Omental fat pad (tissue), 4 donors: Measurements from ENCODE around the gene ABCG5. TPM values are rescaled to one million over a fixed set of nuclear protein-coding genes. Genes with fewer than 3 reads are reported as not detected.

Experiments
- ATAC-seq: fragments of 150-250 bp; one replicate; pipeline ENCODE4 v1.9.1; 2016; ENCODE audit warnings: mild to moderate bottlenecking, moderate library complexity; ENCODE audit not compliant: low FRiP score
- DNase-seq: peaks from one replicate; pipeline ENCODE4 v3.0.0-alpha.2; 2019; ENCODE audit warnings: low spot score
- total RNA-seq, 4 donors: library from RNA; depleted of rRNA; stranded (reverse); fragments of >200 nt; gene quantifications; one replicate each; pipeline ENCODE4 v1.1.0, GENCODE V29; 2016
- TF ChIP-seq, protein P1 (sequence below), 3 donors: fragments of 450-650 bp; IDR thresholded peaks; one replicate each; pipeline ENCODE4 v1.5.1; 2016 to 2017; ENCODE audit warnings: antibody characterized with exemption in 3 of 3, mild to moderate bottlenecking in 3 of 3, moderate library complexity in 2 of 3

The ABCG5 gene
- total RNA-seq, 4 donors from 2014 or later = not detected

DNA sequence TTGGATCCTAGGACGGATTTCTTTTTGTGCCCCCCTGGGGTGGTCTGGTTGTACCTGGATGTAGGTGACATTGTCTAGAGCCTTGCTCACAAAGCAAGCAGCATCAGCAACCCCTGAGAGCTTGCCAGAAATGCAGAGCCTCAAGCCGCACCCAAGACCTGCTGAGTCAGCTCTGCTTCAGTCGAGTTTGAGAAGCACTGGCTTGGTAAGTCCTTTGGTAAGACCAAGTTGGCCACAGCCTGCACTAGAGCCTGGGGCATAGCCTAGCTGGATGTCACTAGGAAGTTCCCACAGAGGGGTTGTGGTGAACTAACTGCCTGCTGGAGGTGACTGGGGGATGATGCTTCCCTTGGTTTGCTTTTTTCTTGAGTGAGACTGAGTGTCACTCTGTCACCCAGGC, 6.2 kb downstream of the ABCG5 start:
- ATAC-seq (no peak), DNase-seq (no peak)
- TF ChIP-seq, protein P1, sequence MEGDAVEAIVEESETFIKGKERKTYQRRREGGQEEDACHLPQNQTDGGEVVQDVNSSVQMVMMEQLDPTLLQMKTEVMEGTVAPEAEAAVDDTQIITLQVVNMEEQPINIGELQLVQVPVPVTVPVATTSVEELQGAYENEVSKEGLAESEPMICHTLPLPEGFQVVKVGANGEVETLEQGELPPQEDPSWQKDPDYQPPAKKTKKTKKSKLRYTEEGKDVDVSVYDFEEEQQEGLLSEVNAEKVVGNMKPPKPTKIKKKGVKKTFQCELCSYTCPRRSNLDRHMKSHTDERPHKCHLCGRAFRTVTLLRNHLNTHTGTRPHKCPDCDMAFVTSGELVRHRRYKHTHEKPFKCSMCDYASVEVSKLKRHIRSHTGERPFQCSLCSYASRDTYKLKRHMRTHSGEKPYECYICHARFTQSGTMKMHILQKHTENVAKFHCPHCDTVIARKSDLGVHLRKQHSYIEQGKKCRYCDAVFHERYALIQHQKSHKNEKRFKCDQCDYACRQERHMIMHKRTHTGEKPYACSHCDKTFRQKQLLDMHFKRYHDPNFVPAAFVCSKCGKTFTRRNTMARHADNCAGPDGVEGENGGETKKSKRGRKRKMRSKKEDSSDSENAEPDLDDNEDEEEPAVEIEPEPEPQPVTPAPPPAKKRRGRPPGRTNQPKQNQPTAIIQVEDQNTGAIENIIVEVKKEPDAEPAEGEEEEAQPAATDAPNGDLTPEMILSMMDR (IDR thresholded peaks at IDR 0.05) = no peak

DNA sequence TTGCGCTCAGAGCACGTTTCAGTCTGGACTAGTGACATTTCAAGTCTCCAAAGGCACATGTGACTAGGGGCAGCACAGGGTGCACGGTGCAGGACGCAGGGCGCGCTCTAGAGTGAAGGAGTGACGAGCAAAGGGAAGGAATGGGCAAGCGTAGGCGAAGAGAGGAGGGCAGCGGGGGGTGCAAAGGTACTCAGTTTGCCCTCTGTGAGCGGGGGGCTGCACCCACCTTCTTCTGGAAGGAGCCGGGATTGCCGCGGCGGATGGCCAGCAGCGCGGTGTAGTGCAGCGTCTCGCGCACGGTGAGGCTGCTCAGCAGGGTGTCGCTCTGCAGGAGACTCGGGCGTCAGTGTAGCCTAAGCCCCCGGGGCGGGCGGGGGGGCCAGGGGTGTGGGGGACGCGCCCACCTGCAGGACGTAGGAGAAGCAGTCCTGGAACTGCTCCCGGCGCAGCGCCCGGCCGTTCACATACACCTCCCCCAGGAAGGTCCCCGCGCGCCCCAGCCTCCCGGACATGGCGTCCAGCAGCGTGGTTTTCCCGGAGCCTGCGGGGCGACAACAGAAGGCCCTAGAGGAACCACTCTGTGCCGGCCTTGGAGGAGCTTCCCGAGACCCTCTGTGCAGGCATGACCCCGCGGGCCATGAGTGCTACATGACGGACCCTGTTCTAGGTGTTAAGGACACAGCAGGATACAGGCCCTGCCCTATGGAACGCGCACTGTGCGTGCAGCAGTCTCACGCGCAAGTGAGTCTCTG, 6.9 kb downstream of the ABCG5 start:
- DNase-seq (no peak), ATAC-seq (no peak)
- TF ChIP-seq, protein P1 (IDR thresholded peaks at IDR 0.05) = no peak

DNA sequence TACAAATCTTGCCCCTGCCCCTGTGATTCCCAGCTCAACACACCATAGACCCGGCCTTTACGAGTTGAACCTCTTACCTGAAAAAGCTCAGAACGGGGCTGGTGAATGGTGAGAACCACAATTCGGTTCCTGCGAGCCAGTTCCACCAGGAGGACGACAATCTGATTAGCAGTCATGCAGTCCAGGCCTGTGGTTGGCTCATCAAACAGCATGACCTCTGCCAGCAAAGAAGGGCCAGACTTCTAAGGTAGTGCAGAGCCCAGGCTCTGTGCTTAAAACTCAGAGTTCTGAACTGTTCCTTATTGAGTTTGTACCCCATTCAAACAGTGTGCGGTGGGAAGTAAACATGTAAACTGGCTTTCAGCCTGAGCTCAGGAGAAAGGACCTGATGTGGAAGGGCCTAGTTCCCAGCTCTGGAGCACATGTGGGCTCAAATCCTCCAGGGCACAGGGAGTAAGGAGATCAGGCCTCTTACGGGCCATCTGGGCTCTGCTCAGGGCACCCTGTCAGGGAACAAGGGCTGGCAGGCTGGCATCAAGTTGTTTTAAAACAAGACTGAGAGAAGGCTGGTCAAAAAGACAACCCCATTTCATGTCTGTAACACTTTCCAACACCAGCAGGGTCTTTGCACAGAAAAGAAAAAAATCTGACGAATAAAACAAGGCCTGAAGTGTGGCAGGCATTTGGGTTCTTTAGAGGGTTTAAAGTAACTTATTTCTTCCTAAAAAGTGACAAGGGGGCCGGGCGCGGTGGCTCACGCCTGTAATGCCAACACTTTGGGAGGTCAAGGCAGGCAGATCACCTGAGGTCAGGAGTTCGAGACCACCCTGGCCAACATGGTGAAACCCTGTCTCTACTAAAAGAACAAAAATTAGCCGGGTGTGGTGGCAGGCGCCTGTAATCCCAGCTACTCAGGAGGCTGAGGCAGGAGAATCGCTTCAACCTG, 12.1 kb downstream of the ABCG5 start:
- no peak for ATAC-seq
- DNase-seq = no peak
- TF ChIP-seq, protein P1 (IDR thresholded peaks at IDR 0.05) = no peak

DNA sequence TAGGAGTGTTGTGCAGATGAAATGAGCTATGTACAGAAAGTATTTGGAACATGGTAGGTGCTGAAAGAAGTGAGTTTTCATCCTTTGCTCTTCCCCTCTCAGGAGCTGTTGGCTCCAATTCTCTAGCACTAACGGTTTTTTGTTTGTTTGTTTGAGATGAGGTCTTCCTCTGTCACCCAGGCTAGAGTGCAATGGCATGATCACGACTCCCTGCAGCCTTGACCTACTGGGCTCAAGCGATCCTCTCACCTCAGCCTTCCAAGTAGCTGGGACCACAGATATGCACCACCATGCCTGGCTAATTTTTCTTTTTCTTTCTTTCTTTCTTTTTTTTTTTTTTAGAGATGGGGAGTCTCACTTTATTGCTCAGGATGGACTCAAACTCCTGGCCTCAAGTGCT, 12.8 kb downstream of the ABCG5 start:
- DNase-seq = no peak
- ATAC-seq = no peak
- TF ChIP-seq, protein P1 (IDR thresholded peaks at IDR 0.05) = no peak

DNA sequence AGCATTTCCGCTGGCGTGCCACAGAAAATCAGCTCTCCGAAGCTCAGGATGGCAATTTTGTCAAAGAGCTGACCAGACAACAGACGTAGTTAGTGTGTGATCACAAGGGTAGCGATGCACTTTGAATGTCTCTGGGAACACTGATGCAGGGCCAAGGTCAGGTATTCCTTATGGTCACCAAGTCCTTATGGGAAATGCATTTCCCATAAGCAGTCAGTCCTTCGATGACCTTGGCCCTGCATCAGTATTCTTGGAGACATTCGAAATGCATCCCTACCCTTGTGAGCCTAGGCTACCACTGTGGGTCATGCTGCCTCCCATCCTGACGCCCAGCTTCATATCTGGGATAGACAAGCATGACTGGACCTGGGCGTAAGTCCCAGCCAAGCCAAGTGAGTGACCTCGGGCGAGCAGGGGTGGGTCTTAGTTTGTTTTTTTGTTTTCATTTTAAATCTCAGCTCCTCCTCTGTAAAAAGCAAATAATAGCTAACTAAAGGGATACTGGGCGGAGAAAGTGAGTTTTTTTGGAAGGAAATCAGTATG, 13.6 kb downstream of the ABCG5 start:
- TF ChIP-seq, protein P1 (IDR thresholded peaks at IDR 0.05) = no peak
- DNase-seq = no peak
- ATAC-seq = no peak

DNA sequence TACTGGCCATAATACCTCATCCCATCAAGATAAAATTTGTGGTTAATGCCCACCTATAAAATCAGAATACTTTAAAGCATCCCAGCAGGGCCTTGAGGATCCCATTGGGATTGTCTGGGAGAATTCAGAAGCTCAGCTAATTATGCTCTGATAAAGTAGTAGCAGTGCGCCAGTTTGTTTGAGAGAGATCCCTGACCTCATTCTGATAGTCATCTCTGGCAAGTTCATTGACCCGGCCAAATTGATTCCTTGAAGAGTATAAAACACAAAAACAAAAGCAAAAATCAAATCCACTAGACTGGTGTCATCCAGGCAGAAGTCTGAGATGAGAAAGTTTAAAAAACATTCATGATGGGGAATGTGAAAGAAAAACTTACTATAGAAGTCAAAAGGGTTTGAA, 14.1 kb downstream of the ABCG5 start:
- ATAC-seq = no peak
- no peak for DNase-seq
- TF ChIP-seq, protein P1 (IDR thresholded peaks at IDR 0.05) = no peak
